NB4 (cell line): ENCODE results near the gene ALDH16A1.

Source experiments
- CTCF ChIP-seq: IDR thresholded peaks from one replicate; pipeline ENCODE4 v1.5.1; 2012; ENCODE audit warnings: low read depth, low read length
- MAX ChIP-seq: IDR thresholded peaks from 2 replicates; pipeline ENCODE4 v1.6.1; 2011; ENCODE audit warnings: low read depth, low read length
- POLR2A ChIP-seq: IDR thresholded peaks from 2 replicates; pipeline ENCODE4 v1.6.1; 2011; ENCODE audit warnings: mild to moderate bottlenecking; ENCODE audit not compliant: insufficient read length; ENCODE audit errors: extremely low read depth

GRCh38 chr19:49456326-49456725 lies 3.3 kb downstream of the ALDH16A1 start:
- TF ChIP-seq CTCF = no peak
- TF ChIP-seq POLR2A = no peak
- TF ChIP-seq MAX = no peak
